ENCODE measurements around the gene TOR1A. TPM values are rescaled to one million over a fixed set of nuclear protein-coding genes. Genes with fewer than 3 reads are reported as not detected.

The TOR1A gene
- total RNA-seq, 1 experiment from 2014 or later: 24.4 TPM

DNA sequence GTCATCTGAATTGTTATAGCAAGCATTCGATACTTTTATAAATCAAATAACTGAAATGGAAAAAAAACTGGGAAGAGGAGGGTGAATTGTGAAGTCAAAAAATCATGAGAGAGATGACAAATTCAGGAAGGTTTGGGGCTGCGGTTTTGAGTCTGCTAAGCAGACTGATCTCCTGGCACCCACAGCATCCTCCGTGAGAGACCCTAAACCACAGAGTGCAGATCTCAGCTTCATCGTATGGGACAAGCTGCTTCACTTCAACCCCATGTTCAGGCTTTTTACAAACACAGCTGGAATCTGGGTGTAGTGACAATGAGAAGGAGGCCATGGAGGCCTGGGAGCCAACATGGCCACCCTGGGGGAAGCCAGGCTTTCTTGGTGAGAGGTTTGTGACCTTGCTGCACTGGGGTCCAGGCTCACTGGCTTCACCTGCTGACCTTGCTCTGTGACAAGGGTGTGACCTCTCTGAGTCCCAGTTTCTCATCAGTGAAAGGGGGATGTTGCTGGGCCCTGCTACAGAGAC, 30.7 kb upstream of the TOR1A start:
- Histone ChIP-seq H3K27ac (ENCODE audit: low read depth, low read length) (no peak overlapping the region), H3K27me3 (ENCODE audit: insufficient read depth, low read length) (no peaks in the 10 kb centered on the region), H3K9me2 (ENCODE audit: insufficient read depth) (no peaks in the 10 kb centered on the region), H3K4me3 (replicated peaks in 1 of 2; ENCODE audit: low read depth in 1 of 2, low read length in 2 of 2) (no peak overlapping the region), H3K9me3 (ENCODE audit: control insufficient read depth in 1 of 2, insufficient read depth in 1 of 2, low read depth in 1 of 2, low read length in 2 of 2) (no peaks in the 10 kb centered on the region), H3K4me1 (ENCODE audit: control insufficient read depth in 1 of 2, insufficient read depth in 2 of 2, low read length in 2 of 2) (no peaks in the 10 kb centered on the region), H3K9ac (ENCODE audit: low read length) (no peak overlapping the region), H3K4me2 (ENCODE audit: low read length) (no peak overlapping the region), H3K79me2 (ENCODE audit: insufficient read depth, low read length) (no peaks in the 10 kb centered on the region), H3K36me3 (ENCODE audit: control insufficient read depth in 1 of 2, insufficient read depth in 2 of 2, low read length in 2 of 2) (peaks cover 0 to 4% of the 10 kb centered on the region in 2 experiments; a peak in 1 of 4 replicates), H4K20me1 (ENCODE audit: insufficient read depth) (no peaks in the 10 kb centered on the region), H2AFZ (ENCODE audit: low read depth, low read length, poor library complexity, severe bottlenecking) (no peak overlapping the region)
- no peak for ATAC-seq
- intact Hi-C loops (cut with micrococcal nuclease): no loop called here
- TF ChIP-seq ZNF274 (IDR thresholded peaks at IDR 0.05; ENCODE audit: low read depth, low read length): no peak
- no peak for DNase-seq (ENCODE audit: low read depth, low spot score)
- BruUV-seq (replicated peaks): no TSS peak
- POLR2A ChIA-PET: no interaction called here
- CTCF ChIA-PET: no interaction called here
- RAD21 ChIA-PET (ENCODE audit: low non-redundant PET in 1 of 2, low total read pairs in 2 of 2, uncharacterized antibody in 2 of 2, unreplicated experiment in 2 of 2): no interaction called here

DNA sequence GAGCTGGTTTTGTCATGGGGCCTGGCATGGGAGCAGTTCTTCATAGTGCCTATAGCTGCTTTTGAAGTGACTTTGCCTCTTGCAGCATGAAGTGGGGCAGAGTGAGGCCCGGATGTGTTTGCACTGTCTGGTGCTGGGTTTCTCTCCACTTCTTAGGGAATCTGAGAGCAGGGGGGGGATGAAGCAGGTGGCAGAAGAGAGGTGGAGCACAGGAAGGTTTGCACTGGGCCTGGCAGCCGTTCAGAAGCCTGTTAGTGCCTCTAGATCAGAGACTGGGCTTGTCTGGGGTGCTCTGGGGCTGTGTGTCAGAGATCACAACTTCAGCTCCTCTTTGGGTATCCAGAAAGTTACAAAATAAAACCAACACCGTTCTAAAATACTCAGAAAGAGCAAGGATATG, 29.7 kb upstream of the TOR1A start:
- RAD21 ChIA-PET (ENCODE audit: low non-redundant PET in 1 of 2, low total read pairs in 2 of 2, uncharacterized antibody in 2 of 2, unreplicated experiment in 2 of 2): no interaction called here
- Histone ChIP-seq H3K27me3 (ENCODE audit: insufficient read depth, low read length) (no peaks in the 10 kb centered on the region), H3K4me3 (replicated peaks in 1 of 2; ENCODE audit: low read depth in 1 of 2, low read length in 2 of 2) (no peak overlapping the region), H3K36me3 (ENCODE audit: control insufficient read depth in 1 of 2, insufficient read depth in 2 of 2, low read length in 2 of 2) (peaks cover 0 to 4% of the 10 kb centered on the region in 2 experiments; a peak in 1 of 4 replicates), H3K9me2 (ENCODE audit: insufficient read depth) (no peaks in the 10 kb centered on the region), H3K9ac (ENCODE audit: low read length) (no peak overlapping the region), H3K27ac (ENCODE audit: low read depth, low read length) (no peak overlapping the region), H3K9me3 (ENCODE audit: control insufficient read depth in 1 of 2, insufficient read depth in 1 of 2, low read depth in 1 of 2, low read length in 2 of 2) (no peaks in the 10 kb centered on the region), H3K4me1 (ENCODE audit: control insufficient read depth in 1 of 2, insufficient read depth in 2 of 2, low read length in 2 of 2) (no peaks in the 10 kb centered on the region), H3K79me2 (ENCODE audit: insufficient read depth, low read length) (no peaks in the 10 kb centered on the region), H4K20me1 (ENCODE audit: insufficient read depth) (no peaks in the 10 kb centered on the region), H3K4me2 (ENCODE audit: low read length) (no peak overlapping the region), H2AFZ (ENCODE audit: low read depth, low read length, poor library complexity, severe bottlenecking) (no peak overlapping the region)
- CTCF ChIA-PET: no interaction called here
- no peak for ATAC-seq
- POLR2A ChIA-PET: interaction anchor here (0.6 kb wide), 1 partner anchor 393 kb away, joined by 5 read pairs; no protein-coding TSS in a partner anchor
- BruUV-seq (replicated peaks): no TSS peak
- TF ChIP-seq, protein P1, sequence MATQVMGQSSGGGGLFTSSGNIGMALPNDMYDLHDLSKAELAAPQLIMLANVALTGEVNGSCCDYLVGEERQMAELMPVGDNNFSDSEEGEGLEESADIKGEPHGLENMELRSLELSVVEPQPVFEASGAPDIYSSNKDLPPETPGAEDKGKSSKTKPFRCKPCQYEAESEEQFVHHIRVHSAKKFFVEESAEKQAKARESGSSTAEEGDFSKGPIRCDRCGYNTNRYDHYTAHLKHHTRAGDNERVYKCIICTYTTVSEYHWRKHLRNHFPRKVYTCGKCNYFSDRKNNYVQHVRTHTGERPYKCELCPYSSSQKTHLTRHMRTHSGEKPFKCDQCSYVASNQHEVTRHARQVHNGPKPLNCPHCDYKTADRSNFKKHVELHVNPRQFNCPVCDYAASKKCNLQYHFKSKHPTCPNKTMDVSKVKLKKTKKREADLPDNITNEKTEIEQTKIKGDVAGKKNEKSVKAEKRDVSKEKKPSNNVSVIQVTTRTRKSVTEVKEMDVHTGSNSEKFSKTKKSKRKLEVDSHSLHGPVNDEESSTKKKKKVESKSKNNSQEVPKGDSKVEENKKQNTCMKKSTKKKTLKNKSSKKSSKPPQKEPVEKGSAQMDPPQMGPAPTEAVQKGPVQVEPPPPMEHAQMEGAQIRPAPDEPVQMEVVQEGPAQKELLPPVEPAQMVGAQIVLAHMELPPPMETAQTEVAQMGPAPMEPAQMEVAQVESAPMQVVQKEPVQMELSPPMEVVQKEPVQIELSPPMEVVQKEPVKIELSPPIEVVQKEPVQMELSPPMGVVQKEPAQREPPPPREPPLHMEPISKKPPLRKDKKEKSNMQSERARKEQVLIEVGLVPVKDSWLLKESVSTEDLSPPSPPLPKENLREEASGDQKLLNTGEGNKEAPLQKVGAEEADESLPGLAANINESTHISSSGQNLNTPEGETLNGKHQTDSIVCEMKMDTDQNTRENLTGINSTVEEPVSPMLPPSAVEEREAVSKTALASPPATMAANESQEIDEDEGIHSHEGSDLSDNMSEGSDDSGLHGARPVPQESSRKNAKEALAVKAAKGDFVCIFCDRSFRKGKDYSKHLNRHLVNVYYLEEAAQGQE (IDR thresholded peaks at IDR 0.05; ENCODE audit: low read depth): no peak
- TF ChIP-seq SIN3A (IDR thresholded peaks at IDR 0.05; ENCODE audit: low read depth) (no peak), TCF7L2 (IDR thresholded peaks at IDR 0.05; ENCODE audit: borderline replicate concordance, extremely low read depth, insufficient read depth, insufficient read length) (no peak), FOSL1 (IDR thresholded peaks at IDR 0.05; ENCODE audit: low read depth) (no peak), EGR1 (IDR thresholded peaks at IDR 0.05; ENCODE audit: low read depth) (no peak)
- DNase-seq (ENCODE audit: low read depth, low spot score): no peak
- intact Hi-C loops (cut with micrococcal nuclease): no loop called here
